ENCODE data around the gene PES1.

PES1 gene

GRCh38 chr22:30537083-30537731 is 54.5 kb downstream of the PES1 start:
- TF ChIP-seq CTCF (conservative IDR thresholded peaks at IDR 0.05; ENCODE audit: low read length), result no peak
- DNase-seq (ENCODE audit: low read depth), result no peak

DNA sequence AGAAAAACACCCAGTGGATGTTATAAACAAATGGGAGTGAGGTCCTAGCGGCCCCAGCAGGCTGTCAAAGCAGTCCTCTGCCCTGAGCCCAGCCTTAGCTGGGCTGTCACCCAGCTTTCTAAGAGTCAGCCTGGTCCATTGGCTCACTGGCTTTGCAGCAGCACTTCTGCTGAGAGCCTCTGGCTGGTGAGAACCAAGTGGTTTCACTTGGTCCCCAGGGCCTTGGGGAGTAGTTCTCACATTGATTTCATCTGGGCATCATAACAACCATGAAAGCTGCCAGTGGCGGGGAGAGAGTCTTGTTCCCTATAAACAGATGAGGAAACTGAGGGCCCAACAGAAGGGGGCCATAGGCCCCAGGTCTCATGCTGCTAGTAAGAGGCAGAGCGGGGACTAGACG is 56.5 kb downstream of the PES1 start:
- no peak for TF ChIP-seq CTCF (conservative IDR thresholded peaks at IDR 0.05; ENCODE audit: low read length)
- DNase-seq (ENCODE audit: low read depth), result no peak
- H3K4me3 ChIP-seq (ENCODE audit: low read length), result no peak overlapping the region

More at GRCh38 chr22:30537083-30537731, 54.5 kb downstream of the PES1 start:
- no peak overlapping the region for H3K4me3 ChIP-seq (ENCODE audit: low read length)

- no peak overlapping the region for H3K4me3 ChIP-seq (ENCODE audit: low read length)
- DNase-seq (ENCODE audit: low read depth), result no peak
- no peak for TF ChIP-seq CTCF (conservative IDR thresholded peaks at IDR 0.05; ENCODE audit: low read length)
Observed at GRCh38 chr22:30531651-30532608, 59.8 kb downstream of the PES1 start.

- DNase-seq (ENCODE audit: low read depth), result no peak
- no peak for TF ChIP-seq CTCF (conservative IDR thresholded peaks at IDR 0.05; ENCODE audit: low read length)
- H3K4me3 ChIP-seq (ENCODE audit: low read length), result no peak overlapping the region
Observed at GRCh38 chr22:30526656-30527055, 65.1 kb downstream of the PES1 start.
